SK-N-SH treated with all-trans-retinoic acid at 6 μM for 48 hours (cell line): ENCODE data around the gene PXK.

Experiments
- ARNTL ChIP-seq: fragments of 450-650 bp; formaldehyde crosslinking; IDR thresholded peaks from 2 replicates; pipeline ENCODE4 v1.5.0; 2020; ENCODE audit warnings: low read depth, mild to moderate bottlenecking, moderate library complexity, borderline replicate concordance
- ESRRG ChIP-seq: fragments of 250-450 bp; sonication (Bioruptor Pico); IDR thresholded peaks from 2 replicates; pipeline ENCODE4 v1.6.1; 2021; ENCODE audit warnings: mild to moderate bottlenecking
- GLIS3 ChIP-seq: fragments of 250-450 bp; sonication (Bioruptor Pico); IDR thresholded peaks from 2 replicates; pipeline ENCODE4 v1.5.0; 2020; ENCODE audit warnings: mild to moderate bottlenecking, moderate library complexity
- ISL1 ChIP-seq: fragments of 250-450 bp; sonication (Bioruptor Pico); IDR thresholded peaks from 2 replicates; pipeline ENCODE4 v2.1.2; 2022; ENCODE audit warnings: mild to moderate bottlenecking, moderate library complexity
- PATZ1 ChIP-seq: fragments of 250-450 bp; sonication (Bioruptor Pico); IDR thresholded peaks from 2 replicates; pipeline ENCODE4 v1.8.0; 2020; ENCODE audit warnings: mild to moderate bottlenecking, moderate library complexity, borderline replicate concordance
- RARB ChIP-seq: fragments of 250-450 bp; sonication (Bioruptor Pico); IDR thresholded peaks from 2 replicates; pipeline ENCODE4 v1.8.0; 2021; ENCODE audit warnings: mild to moderate bottlenecking, moderate library complexity
- SNAI2 ChIP-seq: fragments of 250-450 bp; sonication (Bioruptor Pico); IDR thresholded peaks from 2 replicates; pipeline ENCODE4 v1.5.0; 2020; ENCODE audit warnings: mild to moderate bottlenecking, moderate library complexity
- ZFP3 ChIP-seq: fragments of 250-450 bp; sonication (Bioruptor Pico); IDR thresholded peaks from 2 replicates; pipeline ENCODE4 v1.5.0; 2020; ENCODE audit warnings: mild to moderate bottlenecking, moderate library complexity
- ZFP30 ChIP-seq: fragments of 450-650 bp; formaldehyde crosslinking; IDR thresholded peaks from 2 replicates; pipeline ENCODE4 v1.5.0; 2022; ENCODE audit warnings: mild to moderate bottlenecking, moderate library complexity
- ZNF565 ChIP-seq: fragments of 450-650 bp; formaldehyde crosslinking; conservative IDR thresholded peaks from 2 replicates; pipeline ENCODE4 v1.5.0; 2020; ENCODE audit warnings: low read depth, mild to moderate bottlenecking, moderate library complexity
- TF ChIP-seq, protein P1 (sequence below): fragments of 250-450 bp; sonication (Bioruptor Pico); IDR thresholded peaks from 2 replicates; pipeline ENCODE4 v1.5.1; 2021; ENCODE audit warnings: mild to moderate bottlenecking, moderate library complexity
- TF ChIP-seq, protein P2 (sequence below): fragments of 250-450 bp; sonication (Bioruptor Pico); IDR thresholded peaks from 2 replicates; pipeline ENCODE4 v1.5.0; 2020; ENCODE audit warnings: mild to moderate bottlenecking, moderate library complexity

- TF ChIP-seq ZFP3 (CRISPR knock-in tag) (no peak), SNAI2 (CRISPR knock-in tag) (no peak), ISL1 (CRISPR knock-in tag) (no peak), RARB (CRISPR knock-in tag) (no peak), PATZ1 (CRISPR knock-in tag) (no peak), ESRRG (no peak), ARNTL (CRISPR knock-in tag) (no peak), GLIS3 (CRISPR knock-in tag) (no peak), ZFP30 (no peak), ZNF565 (CRISPR knock-in tag) (no peak)
- TF ChIP-seq, protein P1, sequence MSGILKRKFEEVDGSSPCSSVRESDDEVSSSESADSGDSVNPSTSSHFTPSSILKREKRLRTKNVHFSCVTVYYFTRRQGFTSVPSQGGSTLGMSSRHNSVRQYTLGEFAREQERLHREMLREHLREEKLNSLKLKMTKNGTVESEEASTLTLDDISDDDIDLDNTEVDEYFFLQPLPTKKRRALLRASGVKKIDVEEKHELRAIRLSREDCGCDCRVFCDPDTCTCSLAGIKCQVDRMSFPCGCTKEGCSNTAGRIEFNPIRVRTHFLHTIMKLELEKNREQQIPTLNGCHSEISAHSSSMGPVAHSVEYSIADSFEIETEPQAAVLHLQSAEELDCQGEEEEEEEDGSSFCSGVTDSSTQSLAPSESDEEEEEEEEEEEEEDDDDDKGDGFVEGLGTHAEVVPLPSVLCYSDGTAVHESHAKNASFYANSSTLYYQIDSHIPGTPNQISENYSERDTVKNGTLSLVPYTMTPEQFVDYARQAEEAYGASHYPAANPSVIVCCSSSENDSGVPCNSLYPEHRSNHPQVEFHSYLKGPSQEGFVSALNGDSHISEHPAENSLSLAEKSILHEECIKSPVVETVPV (CRISPR knock-in tag): no peak
- TF ChIP-seq, protein P2, sequence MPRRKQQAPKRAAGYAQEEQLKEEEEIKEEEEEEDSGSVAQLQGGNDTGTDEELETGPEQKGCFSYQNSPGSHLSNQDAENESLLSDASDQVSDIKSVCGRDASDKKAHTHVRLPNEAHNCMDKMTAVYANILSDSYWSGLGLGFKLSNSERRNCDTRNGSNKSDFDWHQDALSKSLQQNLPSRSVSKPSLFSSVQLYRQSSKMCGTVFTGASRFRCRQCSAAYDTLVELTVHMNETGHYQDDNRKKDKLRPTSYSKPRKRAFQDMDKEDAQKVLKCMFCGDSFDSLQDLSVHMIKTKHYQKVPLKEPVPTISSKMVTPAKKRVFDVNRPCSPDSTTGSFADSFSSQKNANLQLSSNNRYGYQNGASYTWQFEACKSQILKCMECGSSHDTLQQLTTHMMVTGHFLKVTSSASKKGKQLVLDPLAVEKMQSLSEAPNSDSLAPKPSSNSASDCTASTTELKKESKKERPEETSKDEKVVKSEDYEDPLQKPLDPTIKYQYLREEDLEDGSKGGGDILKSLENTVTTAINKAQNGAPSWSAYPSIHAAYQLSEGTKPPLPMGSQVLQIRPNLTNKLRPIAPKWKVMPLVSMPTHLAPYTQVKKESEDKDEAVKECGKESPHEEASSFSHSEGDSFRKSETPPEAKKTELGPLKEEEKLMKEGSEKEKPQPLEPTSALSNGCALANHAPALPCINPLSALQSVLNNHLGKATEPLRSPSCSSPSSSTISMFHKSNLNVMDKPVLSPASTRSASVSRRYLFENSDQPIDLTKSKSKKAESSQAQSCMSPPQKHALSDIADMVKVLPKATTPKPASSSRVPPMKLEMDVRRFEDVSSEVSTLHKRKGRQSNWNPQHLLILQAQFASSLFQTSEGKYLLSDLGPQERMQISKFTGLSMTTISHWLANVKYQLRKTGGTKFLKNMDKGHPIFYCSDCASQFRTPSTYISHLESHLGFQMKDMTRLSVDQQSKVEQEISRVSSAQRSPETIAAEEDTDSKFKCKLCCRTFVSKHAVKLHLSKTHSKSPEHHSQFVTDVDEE (CRISPR knock-in tag): no peak
Observed at GRCh38 chr3:58336135-58336882, 3.6 kb downstream of the PXK start.
